ENCODE measurements around the gene ARID3C. TPM values are rescaled to one million over a fixed set of nuclear protein-coding genes. Genes with fewer than 3 reads are reported as not detected.
A peak's percentile ranks its signal among the peaks of the same experiment; 100 is the strongest.

ARID3C gene
- total and polyA plus RNA-seq, 10 donors, result not detected

DNA sequence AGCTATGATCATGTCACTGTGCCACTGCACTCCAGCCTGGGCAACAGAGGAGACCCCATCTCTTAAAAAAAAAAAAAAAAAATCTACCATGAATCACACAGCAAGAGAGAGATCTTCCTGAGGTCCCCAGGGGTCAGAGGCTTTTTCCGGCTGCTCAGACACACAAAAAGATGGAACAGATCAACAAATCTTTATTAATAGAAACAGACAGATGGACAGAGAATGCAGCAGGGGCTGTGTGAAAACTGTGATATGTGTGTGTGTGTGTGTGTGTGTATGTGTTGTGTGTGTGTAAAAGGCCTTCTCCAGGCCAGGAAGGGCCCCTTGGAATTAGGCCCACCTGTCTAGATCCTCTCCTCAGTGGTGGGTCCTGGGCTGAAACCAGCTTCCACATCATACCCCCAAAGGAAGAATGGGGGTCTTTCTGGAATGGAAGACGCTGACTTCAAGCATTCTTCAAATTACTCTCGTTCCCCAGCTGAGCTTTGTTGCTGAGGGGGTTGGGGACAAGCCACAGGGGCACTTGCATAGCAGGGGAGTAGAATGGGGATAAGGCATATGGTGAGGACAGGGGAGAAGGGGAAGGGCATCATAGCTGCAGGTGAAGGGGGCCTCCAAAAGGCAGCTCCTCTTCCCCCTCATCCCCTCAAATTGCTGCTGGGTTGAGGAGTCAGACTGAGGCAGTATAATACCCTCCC, 5.8 kb upstream of the ARID3C start:
- no peaks in the 10 kb centered on the region for H3K9me3 ChIP-seq
- DNase-seq, result no peak
- no peak overlapping the region for H3K27ac ChIP-seq
- peaks cover 0 to 14% (median 6%) of the 10 kb centered on the region in 7 donors for H3K27me3 ChIP-seq (replicated peaks in 1 of 7)
- no peak for TF ChIP-seq CTCF (IDR thresholded peaks at IDR 0.05 in 8 of 11, conservative IDR thresholded peaks at IDR 0.05 in 3 of 11)
- TF ChIP-seq POLR2A (IDR thresholded peaks at IDR 0.05), result no peak
- no peak for TF ChIP-seq POLR2AphosphoS5 (IDR thresholded peaks at IDR 0.05)
- H3K4me1 ChIP-seq, result peaks cover 0 to 49% (median 37%) of the 10 kb centered on the region in 6 donors
- intact Hi-C loops (cut with DNase I; ENCODE audit: low total_unique reads), result no loop called here
- no peak overlapping the region for H3K4me3 ChIP-seq
- H3K36me3 ChIP-seq, result peaks cover 0 to 13% (median 3%) of the 10 kb centered on the region in 6 donors
- 64 to 88% (median 83%) methylated on average over 3 of the region's 3 CpGs for WGBS, 5 donors

GRCh38 chr9:34633851-34634550, 5.1 kb upstream of the ARID3C start:
- Histone ChIP-seq H3K4me3 (no peak overlapping the region), H3K4me1 (peaks cover 0 to 56% (median 42%) of the 10 kb centered on the region in 6 donors), H3K9me3 (no peaks in the 10 kb centered on the region), H3K36me3 (peaks cover 0 to 13% (median 3%) of the 10 kb centered on the region in 6 donors), H3K27me3 (replicated peaks in 1 of 7) (peaks cover 0 to 21% (median 13%) of the 10 kb centered on the region in 7 donors), H3K27ac (no peak overlapping the region)
- 20 to 35% (median 26%) methylated on average over 3 of the region's 3 CpGs for WGBS, 5 donors
- TF ChIP-seq POLR2AphosphoS5 (IDR thresholded peaks at IDR 0.05) (peak in 1 of 3 donors; percentile 13), POLR2A (IDR thresholded peaks at IDR 0.05) (no peak), CTCF (IDR thresholded peaks at IDR 0.05 in 8 of 11, conservative IDR thresholded peaks at IDR 0.05 in 3 of 11) (peak; percentile 72 to 92 (median 86))
- intact Hi-C loops (cut with DNase I; ENCODE audit: low total_unique reads), result no loop called here
- peak; percentile 87 for DNase-seq

DNA sequence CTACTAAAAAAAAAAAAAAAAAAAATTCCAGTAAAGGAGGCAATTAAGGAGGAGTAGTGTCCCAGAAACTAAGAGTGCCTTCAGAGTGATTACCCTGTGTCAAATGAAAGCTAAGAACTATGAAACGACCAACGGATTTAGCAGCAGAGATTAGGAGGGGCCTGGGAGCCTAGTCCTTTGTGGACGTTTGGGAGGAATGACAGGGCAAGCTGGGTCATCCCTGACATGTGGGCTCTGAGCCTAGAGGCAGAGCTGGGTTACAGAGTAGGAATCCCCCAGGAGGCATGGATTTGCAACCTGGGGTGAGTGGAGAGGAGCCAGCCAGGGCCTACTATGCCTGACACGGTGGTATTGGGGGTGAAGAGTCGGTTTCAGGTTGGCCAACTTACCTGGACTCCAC, 4.3 kb upstream of the ARID3C start:
- no peak overlapping the region for H3K27ac ChIP-seq
- no peaks in the 10 kb centered on the region for H3K9me3 ChIP-seq
- peaks cover 2 to 29% (median 21%) of the 10 kb centered on the region in 7 donors for H3K27me3 ChIP-seq (replicated peaks in 1 of 7)
- peaks cover 0 to 13% (median 3%) of the 10 kb centered on the region in 6 donors for H3K36me3 ChIP-seq
- no peak for DNase-seq
- no peak overlapping the region for H3K4me3 ChIP-seq
- TF ChIP-seq POLR2AphosphoS5 (IDR thresholded peaks at IDR 0.05) (no peak), CTCF (IDR thresholded peaks at IDR 0.05 in 8 of 11, conservative IDR thresholded peaks at IDR 0.05 in 3 of 11) (no peak), POLR2A (IDR thresholded peaks at IDR 0.05) (no peak)
- WGBS, 5 donors, result 66 to 81% (median 71%) methylated on average over 5 of the region's 5 CpGs
- H3K4me1 ChIP-seq, result peaks cover 0 to 58% (median 43%) of the 10 kb centered on the region in 6 donors
- intact Hi-C loops (cut with DNase I; ENCODE audit: low total_unique reads), result no loop called here

Measured in spleen (tissue), 11 donors.